Panc1 (cell line): ENCODE data around the gene S100A5.
"Not testable (repeated sequence)": the region's sequence is repeated elsewhere in the genome, so short reads cannot be mapped to it uniquely, and the experiment has no call there.

Experiments
- CTCF ChIP-seq: fragments of 450-650 bp; IDR thresholded peaks from 2 replicates; pipeline ENCODE4 v1.5.1; 2017; ENCODE audit warnings: mild to moderate bottlenecking
- POLR2AphosphoS5 ChIP-seq: IDR thresholded peaks from 2 replicates; pipeline ENCODE4 v1.6.1; 2012; ENCODE audit warnings: mild to moderate bottlenecking, low read depth, low read length, moderate library complexity
- TF ChIP-seq, protein P1 (sequence below), 2 experiments: IDR thresholded peaks; 2 replicates each; pipeline ENCODE4 v1.6.1; 2011 to 2012; ENCODE audit warnings: low read depth in 2 of 2, control low read depth in 1 of 2, low read length in 1 of 2, mild to moderate bottlenecking in 1 of 2, moderate library complexity in 1 of 2; ENCODE audit not compliant: insufficient read depth in 1 of 2

GRCh38 chr1:153521808-153522207 lies 18.9 kb downstream of the S100A5 start:
- not testable (repeated sequence) for TF ChIP-seq CTCF, POLR2AphosphoS5
- TF ChIP-seq, protein P1, sequence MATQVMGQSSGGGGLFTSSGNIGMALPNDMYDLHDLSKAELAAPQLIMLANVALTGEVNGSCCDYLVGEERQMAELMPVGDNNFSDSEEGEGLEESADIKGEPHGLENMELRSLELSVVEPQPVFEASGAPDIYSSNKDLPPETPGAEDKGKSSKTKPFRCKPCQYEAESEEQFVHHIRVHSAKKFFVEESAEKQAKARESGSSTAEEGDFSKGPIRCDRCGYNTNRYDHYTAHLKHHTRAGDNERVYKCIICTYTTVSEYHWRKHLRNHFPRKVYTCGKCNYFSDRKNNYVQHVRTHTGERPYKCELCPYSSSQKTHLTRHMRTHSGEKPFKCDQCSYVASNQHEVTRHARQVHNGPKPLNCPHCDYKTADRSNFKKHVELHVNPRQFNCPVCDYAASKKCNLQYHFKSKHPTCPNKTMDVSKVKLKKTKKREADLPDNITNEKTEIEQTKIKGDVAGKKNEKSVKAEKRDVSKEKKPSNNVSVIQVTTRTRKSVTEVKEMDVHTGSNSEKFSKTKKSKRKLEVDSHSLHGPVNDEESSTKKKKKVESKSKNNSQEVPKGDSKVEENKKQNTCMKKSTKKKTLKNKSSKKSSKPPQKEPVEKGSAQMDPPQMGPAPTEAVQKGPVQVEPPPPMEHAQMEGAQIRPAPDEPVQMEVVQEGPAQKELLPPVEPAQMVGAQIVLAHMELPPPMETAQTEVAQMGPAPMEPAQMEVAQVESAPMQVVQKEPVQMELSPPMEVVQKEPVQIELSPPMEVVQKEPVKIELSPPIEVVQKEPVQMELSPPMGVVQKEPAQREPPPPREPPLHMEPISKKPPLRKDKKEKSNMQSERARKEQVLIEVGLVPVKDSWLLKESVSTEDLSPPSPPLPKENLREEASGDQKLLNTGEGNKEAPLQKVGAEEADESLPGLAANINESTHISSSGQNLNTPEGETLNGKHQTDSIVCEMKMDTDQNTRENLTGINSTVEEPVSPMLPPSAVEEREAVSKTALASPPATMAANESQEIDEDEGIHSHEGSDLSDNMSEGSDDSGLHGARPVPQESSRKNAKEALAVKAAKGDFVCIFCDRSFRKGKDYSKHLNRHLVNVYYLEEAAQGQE (IDR thresholded peaks at IDR 0.05; ENCODE audit: insufficient read depth in 1 of 2, low read depth in 2 of 2, low read length in 1 of 2), result not testable (repeated sequence)
